Mononuclear cell (primary cell): ENCODE results near the gene CRNKL1. TPM values are rescaled to one million over a fixed set of nuclear protein-coding genes. Genes with fewer than 3 reads are reported as not detected.

Source experiments
- H3K27me3 ChIP-seq: 2 replicates; pipeline ENCODE4 v1.6.0; 2011; ENCODE audit warnings: low read length, control low read depth; ENCODE audit not compliant: insufficient read depth
- H3K4me1 ChIP-seq: 2 replicates; pipeline ENCODE4 v1.5.1; 2011; ENCODE audit warnings: mild to moderate bottlenecking, low read length, control low read depth; ENCODE audit not compliant: insufficient read depth
- H3K4me3 ChIP-seq: 2 replicates; pipeline ENCODE4 v1.5.1; 2011; ENCODE audit warnings: mild to moderate bottlenecking, low read length, moderate library complexity
- H3K9me3 ChIP-seq: 2 replicates; pipeline ENCODE4 v1.5.1; 2011; ENCODE audit warnings: low read depth, mild to moderate bottlenecking, control low read depth, low read length
- total RNA-seq: library from RNA; depleted of rRNA; stranded (reverse); fragments of >200 nt; gene quantifications from one replicate; pipeline ENCODE4 v1.2.3, GENCODE V29; 2012

The CRNKL1 gene
- total RNA-seq, 1 donor: 26.1 TPM

- no peak overlapping the region for H3K4me3 ChIP-seq
- no peaks in the 10 kb centered on the region for H3K27me3 ChIP-seq
- H3K9me3 ChIP-seq: no peaks in the 10 kb centered on the region
- H3K4me1 ChIP-seq: no peaks in the 10 kb centered on the region
Measured at GRCh38 chr20:19990850-19991249, 61.4 kb downstream of the CRNKL1 start.

GRCh38 chr20:19987046-19987445 lies 65.2 kb downstream of the CRNKL1 start:
- no peak overlapping the region for H3K4me3 ChIP-seq
- no peaks in the 10 kb centered on the region for H3K9me3 ChIP-seq
- H3K27me3 ChIP-seq: no peaks in the 10 kb centered on the region
- peaks cover 9% of the 10 kb centered on the region for H3K4me1 ChIP-seq

- Histone ChIP-seq H3K4me3 (no peak overlapping the region), H3K27me3 (no peaks in the 10 kb centered on the region), H3K9me3 (no peaks in the 10 kb centered on the region), H3K4me1 (peaks cover 9% of the 10 kb centered on the region)
Measured at GRCh38 chr20:19986419-19986818, 65.8 kb downstream of the CRNKL1 start.

Other genes starting within 250 kb of the CRNKL1 start
- gene NAA20, start 35.1 kb downstream of the CRNKL1 start, total RNA-seq: 18.4 TPM
- gene CFAP61, start 66 bp upstream of the CRNKL1 start, total RNA-seq: not detected